OCI-LY1 (cell line): ENCODE measurements around the gene CAMTA1.

Source experiments
- H2AFZ ChIP-seq: fragments of 200-600 bp; sonication (generic), shearing (Covaris generic); 2 replicates; pipeline ENCODE4 v1.6.0; 2014; ENCODE audit warnings: antibody characterized with exemption, mild to moderate bottlenecking, low read length
- H3F3A ChIP-seq: fragments of 200-600 bp; sonication (generic), shearing (Covaris generic); 2 replicates; pipeline ENCODE4 v1.6.0; 2014; ENCODE audit warnings: mild to moderate bottlenecking, antibody characterized with exemption, low read length, moderate library complexity; ENCODE audit not compliant: insufficient read depth
- H3K27ac ChIP-seq: fragments of 200-600 bp; sonication (generic); 2 replicates; pipeline ENCODE4 v1.5.1; 2014; ENCODE audit warnings: low read length, mixed run types, mild to moderate bottlenecking, low read depth; ENCODE audit not compliant: poor library complexity, severe bottlenecking
- H3K27me3 ChIP-seq: fragments of 200-600 bp; sonication (generic); 2 replicates; pipeline ENCODE4 v1.6.0; 2014; ENCODE audit warnings: antibody characterized with exemption, mild to moderate bottlenecking, low read length, moderate library complexity; ENCODE audit not compliant: insufficient read depth
- H3K36me3 ChIP-seq: fragments of 200-600 bp; sonication (generic); 2 replicates; pipeline ENCODE4 v1.6.1; 2014; ENCODE audit warnings: mild to moderate bottlenecking, antibody characterized with exemption, low read length, moderate library complexity, mixed read lengths; ENCODE audit not compliant: insufficient read depth
- H3K4me1 ChIP-seq: fragments of 200-600 bp; sonication (generic); 2 replicates; pipeline ENCODE4 v1.5.1; 2014; ENCODE audit warnings: mild to moderate bottlenecking, low read length, moderate library complexity; ENCODE audit not compliant: insufficient read depth, severe bottlenecking
- H3K4me2 ChIP-seq: fragments of 200-600 bp; sonication (generic), shearing (Covaris generic); 2 replicates; pipeline ENCODE4 v1.6.1; 2014; ENCODE audit warnings: low read length
- H3K4me3 ChIP-seq: fragments of 200-600 bp; sonication (generic); 2 replicates; pipeline ENCODE4 v1.5.1; 2014; ENCODE audit warnings: low read length, low read depth, mild to moderate bottlenecking, mixed read lengths; ENCODE audit not compliant: poor library complexity, severe bottlenecking
- H3K79me2 ChIP-seq: fragments of 200-600 bp; shearing (Covaris generic); 2 replicates; pipeline ENCODE4 v1.6.1; 2016; ENCODE audit warnings: mixed run types, low read length, mixed read lengths; ENCODE audit not compliant: insufficient read depth
- H3K9ac ChIP-seq: fragments of 200-600 bp; sonication (generic), shearing (Covaris generic); 2 replicates; pipeline ENCODE4 v1.6.1; 2014; ENCODE audit warnings: mild to moderate bottlenecking, low read length, mixed read lengths
- H3K9me2 ChIP-seq: fragments of 200-600 bp; sonication (generic), shearing (Covaris generic); 2 replicates; pipeline ENCODE4 v1.6.1; 2014; ENCODE audit warnings: low read depth, mild to moderate bottlenecking, low read length, mixed read lengths
- H3K9me3 ChIP-seq: fragments of 200-600 bp; shearing (Covaris generic); 2 replicates; pipeline ENCODE4 v1.6.1; 2014; ENCODE audit warnings: low read length, mixed read lengths
- H4K20me1 ChIP-seq: fragments of 200-600 bp; sonication (generic), shearing (Covaris generic); 2 replicates; pipeline ENCODE4 v1.6.0; 2016; ENCODE audit warnings: mild to moderate bottlenecking, low read length; ENCODE audit not compliant: insufficient read depth
- CTCF ChIP-seq: fragments of 200-600 bp; sonication (generic), shearing (Covaris generic); IDR thresholded peaks from 2 replicates; pipeline ENCODE4 v1.5.1; 2017; ENCODE audit warnings: mild to moderate bottlenecking, antibody characterized with exemption, low read length, moderate library complexity, mixed read lengths
- EZH2 ChIP-seq: fragments of 200-600 bp; sonication (generic), shearing (Covaris generic); IDR thresholded peaks from 2 replicates; pipeline ENCODE4 v1.8.0; 2017; ENCODE audit warnings: borderline replicate concordance, mixed run types, mild to moderate bottlenecking, antibody characterized with exemption, low read length, moderate library complexity, mixed read lengths

CAMTA1 gene

GRCh38 chr1:7516341-7516740 lies 731.1 kb downstream of the CAMTA1 start:
- no peaks in the 10 kb centered on the region for H3K79me2 ChIP-seq
- H3K27me3 ChIP-seq: no peaks in the 10 kb centered on the region; the same call in 1 of the 2 replicates
- no peaks in the 10 kb centered on the region for H3K9me3 ChIP-seq
- no peak overlapping the region for H3K9ac ChIP-seq
- no peaks in the 10 kb centered on the region for H3F3A ChIP-seq
- H3K4me1 ChIP-seq: no peaks in the 10 kb centered on the region
- no peak overlapping the region for H3K4me3 ChIP-seq
- no peaks in the 10 kb centered on the region for H3K9me2 ChIP-seq
- no peaks in the 10 kb centered on the region for H4K20me1 ChIP-seq
- TF ChIP-seq CTCF: no peak
- no peak for TF ChIP-seq EZH2
- H3K27ac ChIP-seq: no peak overlapping the region
- H3K4me2 ChIP-seq: no peak overlapping the region
- H3K36me3 ChIP-seq: no peaks in the 10 kb centered on the region
- no peak overlapping the region for H2AFZ ChIP-seq

GRCh38 chr1:7516929-7517328 lies 731.7 kb downstream of the CAMTA1 start:
- H3K36me3 ChIP-seq: no peaks in the 10 kb centered on the region
- H3K4me2 ChIP-seq: no peak overlapping the region
- no peaks in the 10 kb centered on the region for H3K79me2 ChIP-seq
- H3K27me3 ChIP-seq: no peaks in the 10 kb centered on the region; the same call in 1 of the 2 replicates
- no peak for TF ChIP-seq CTCF
- TF ChIP-seq EZH2: no peak
- no peak overlapping the region for H3K27ac ChIP-seq
- H4K20me1 ChIP-seq: no peaks in the 10 kb centered on the region
- H3K9ac ChIP-seq: no peak overlapping the region
- no peaks in the 10 kb centered on the region for H3K4me1 ChIP-seq
- H3F3A ChIP-seq: no peaks in the 10 kb centered on the region
- H3K4me3 ChIP-seq: no peak overlapping the region
- no peaks in the 10 kb centered on the region for H3K9me3 ChIP-seq
- no peak overlapping the region for H2AFZ ChIP-seq
- H3K9me2 ChIP-seq: no peaks in the 10 kb centered on the region

GRCh38 chr1:7517611-7518330 lies 732.5 kb downstream of the CAMTA1 start:
- Histone ChIP-seq H3K27ac (no peak overlapping the region), H3K4me1 (no peaks in the 10 kb centered on the region), H3K9ac (no peak overlapping the region), H3K4me2 (no peak overlapping the region), H3K9me3 (no peaks in the 10 kb centered on the region), H3K4me3 (no peak overlapping the region), H3K79me2 (no peaks in the 10 kb centered on the region), H3K27me3 (no peaks in the 10 kb centered on the region; the same call in 1 of the 2 replicates), H4K20me1 (no peaks in the 10 kb centered on the region), H3K36me3 (no peaks in the 10 kb centered on the region), H3F3A (no peaks in the 10 kb centered on the region), H2AFZ (no peak overlapping the region), H3K9me2 (no peaks in the 10 kb centered on the region)
- no peak for TF ChIP-seq EZH2
- no peak for TF ChIP-seq CTCF
